ENCODE results near the gene UNC45A.

- TF ChIP-seq CTCF (IDR thresholded peaks at IDR 0.05 in 8 of 11, conservative IDR thresholded peaks at IDR 0.05 in 3 of 11) (no peak), POLR2AphosphoS5 (IDR thresholded peaks at IDR 0.05) (no peak), POLR2A (IDR thresholded peaks at IDR 0.05) (no peak)
Observed at GRCh38 chr15:90921887-90922286, 13.2 kb upstream of the UNC45A start.
